Ovary (tissue), 9 donors: Measurements from ENCODE around the gene AFAP1L1. TPM values are rescaled to one million over a fixed set of nuclear protein-coding genes. Genes with fewer than 3 reads are reported as not detected.

ENCODE experiments used
- DNase-seq, 5 donors: peaks; one replicate each; pipeline ENCODE4 v3.0.0-alpha.2; 2019 to 2020
- H3K27ac ChIP-seq, 2 donors: fragments of 200-600 bp; one replicate each; pipeline versions ENCODE4 v1.5.1 to v1.8.0; 2019 to 2022
- H3K27me3 ChIP-seq: fragments of 200-600 bp; one replicate; pipeline ENCODE4 v1.8.0; 2022
- H3K36me3 ChIP-seq: fragments of 200-600 bp; sonication (generic); one replicate; pipeline ENCODE4 v1.5.1; 2019
- H3K4me1 ChIP-seq: one replicate; pipeline ENCODE4 v1.8.1; 2013; ENCODE audit warnings: mild to moderate bottlenecking, moderate library complexity; ENCODE audit not compliant: insufficient read depth
- H3K4me3 ChIP-seq: fragments of 200-600 bp; sonication (generic); one replicate; pipeline ENCODE4 v1.5.1; 2017
- H3K9me3 ChIP-seq, 2 donors: fragments of 200-600 bp in 1 of 2; sonication (generic) in 1 of 2; one replicate each; pipeline versions ENCODE4 v1.5.1 to v1.8.1; 2013 to 2019; ENCODE audit warnings: mild to moderate bottlenecking in 1 of 2, moderate library complexity in 1 of 2
- EP300 ChIP-seq: sonication (generic); formaldehyde crosslinking; IDR thresholded peaks from one replicate; pipeline ENCODE4 v1.6.1; 2017; ENCODE audit warnings: antibody characterized with exemption
- POLR2A ChIP-seq: fragments of 450-650 bp; IDR thresholded peaks from one replicate; pipeline ENCODE4 v1.6.1; 2017; ENCODE audit warnings: antibody characterized with exemption, mild to moderate bottlenecking, moderate library complexity
- WGBS, 3 donors: extraction: QIAGEN DNeasy Blood & Tissue Kit in 1 of 3; methylation state at CpG; one replicate each; pipeline versions ENCODE4 v1.1.5 to v1.1.7; 2013 to 2017; 5-methylcytosine and 5-hydroxymethylcytosine counted together
- intact Hi-C, 4 donors: fragments of 100-400 bp; cut with DNase I; formaldehyde crosslinking; loops; one replicate each; pipeline versions ENCODE4 v1.11.0 to v1.15.1; 2022 to 2023
- polyA plus RNA-seq, 2 donors: library from polyadenylated mRNA; stranded (reverse); fragments of 200-250 nt in 1 of 2; fragments of 350-450 nt in 1 of 2; fragmentation: Illumina TruSeq in 1 of 2; extraction: RNeasy Lipid Tissue Mini Kit (QIAGEN cat#74804) in 1 of 2; gene quantifications; one replicate each; pipeline ENCODE4 v1.2.3, GENCODE V29; 2013 to 2014
- total RNA-seq, 7 donors: library from RNA; depleted of rRNA in 2 of 7; stranded (reverse); fragments of >200 nt in 2 of 7; fragmentation: NEBNext Ultra II Directional in 3 of 7; extraction: Animal tissue kit (Norgen Biotek cat#: 25700) in 3 of 7; gene quantifications; one replicate each; pipeline versions ENCODE4 v1.1.0 to v1.2.4, GENCODE V29; 2016 to 2023
- TF ChIP-seq, protein P1 (sequence below), 3 donors: fragments of 450-650 bp in 2 of 3; fragments of 200-600 bp in 1 of 3; IDR thresholded peaks; one replicate each; pipeline versions ENCODE4 v1.5.1 to v1.8.0; 2016 to 2022; ENCODE audit warnings: antibody characterized with exemption in 3 of 3, mild to moderate bottlenecking in 1 of 3
- donor health status: DM: no; HTN: no; CAD: no; lungs with moderate emphysema.
- donor health status: DM: no; HTN: no; CAD: no.
- donor health status: Bipolar disorder and iron deficiency.
- donor health status: DM: yes; HTN: yes; CAD: no.
- donor health status: DM: no; HTN: no; CAD: no.
- donor health status: DM: yes; HTN: yes; CAD: no.

AFAP1L1 gene
- total and polyA plus RNA-seq, 9 donors: 3.2 to 17.8 (median 8.3) TPM

DNA sequence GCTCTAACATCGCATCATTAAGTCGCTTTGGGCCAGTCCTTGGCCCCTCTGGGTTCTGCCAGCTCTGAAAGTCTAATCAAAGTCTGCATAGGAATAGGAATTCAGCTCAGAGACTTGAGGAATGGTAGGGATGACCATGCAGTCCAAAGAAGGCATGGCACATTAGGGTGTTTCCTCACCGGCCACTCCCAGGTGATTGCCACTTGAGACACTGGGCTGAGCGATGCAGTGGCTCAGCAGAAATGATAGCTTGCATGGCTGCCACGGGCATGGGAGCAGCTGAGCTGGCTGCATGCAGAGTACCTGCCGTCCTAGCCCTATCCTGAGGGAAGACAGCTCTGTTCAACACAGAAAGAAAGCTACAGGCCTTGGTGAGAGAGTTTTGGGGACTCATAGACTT lies 28.8 kb downstream of the AFAP1L1 start:
- 91 to 96% (median 94%) methylated on average over 6 of the region's 6 CpGs for WGBS, 3 donors
- DNase-seq: no peak
- intact Hi-C loops: no loop called here
- Histone ChIP-seq H3K27ac (no peak overlapping the region), H3K27me3 (no peaks in the 10 kb centered on the region), H3K4me3 (no peak overlapping the region), H3K9me3 (no peaks in the 10 kb centered on the region), H3K4me1 (no peaks in the 10 kb centered on the region), H3K36me3 (no peaks in the 10 kb centered on the region)
- TF ChIP-seq EP300 (no peak), POLR2A (no peak)
- TF ChIP-seq, protein P1, sequence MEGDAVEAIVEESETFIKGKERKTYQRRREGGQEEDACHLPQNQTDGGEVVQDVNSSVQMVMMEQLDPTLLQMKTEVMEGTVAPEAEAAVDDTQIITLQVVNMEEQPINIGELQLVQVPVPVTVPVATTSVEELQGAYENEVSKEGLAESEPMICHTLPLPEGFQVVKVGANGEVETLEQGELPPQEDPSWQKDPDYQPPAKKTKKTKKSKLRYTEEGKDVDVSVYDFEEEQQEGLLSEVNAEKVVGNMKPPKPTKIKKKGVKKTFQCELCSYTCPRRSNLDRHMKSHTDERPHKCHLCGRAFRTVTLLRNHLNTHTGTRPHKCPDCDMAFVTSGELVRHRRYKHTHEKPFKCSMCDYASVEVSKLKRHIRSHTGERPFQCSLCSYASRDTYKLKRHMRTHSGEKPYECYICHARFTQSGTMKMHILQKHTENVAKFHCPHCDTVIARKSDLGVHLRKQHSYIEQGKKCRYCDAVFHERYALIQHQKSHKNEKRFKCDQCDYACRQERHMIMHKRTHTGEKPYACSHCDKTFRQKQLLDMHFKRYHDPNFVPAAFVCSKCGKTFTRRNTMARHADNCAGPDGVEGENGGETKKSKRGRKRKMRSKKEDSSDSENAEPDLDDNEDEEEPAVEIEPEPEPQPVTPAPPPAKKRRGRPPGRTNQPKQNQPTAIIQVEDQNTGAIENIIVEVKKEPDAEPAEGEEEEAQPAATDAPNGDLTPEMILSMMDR (IDR thresholded peaks at IDR 0.05): no peak

DNA sequence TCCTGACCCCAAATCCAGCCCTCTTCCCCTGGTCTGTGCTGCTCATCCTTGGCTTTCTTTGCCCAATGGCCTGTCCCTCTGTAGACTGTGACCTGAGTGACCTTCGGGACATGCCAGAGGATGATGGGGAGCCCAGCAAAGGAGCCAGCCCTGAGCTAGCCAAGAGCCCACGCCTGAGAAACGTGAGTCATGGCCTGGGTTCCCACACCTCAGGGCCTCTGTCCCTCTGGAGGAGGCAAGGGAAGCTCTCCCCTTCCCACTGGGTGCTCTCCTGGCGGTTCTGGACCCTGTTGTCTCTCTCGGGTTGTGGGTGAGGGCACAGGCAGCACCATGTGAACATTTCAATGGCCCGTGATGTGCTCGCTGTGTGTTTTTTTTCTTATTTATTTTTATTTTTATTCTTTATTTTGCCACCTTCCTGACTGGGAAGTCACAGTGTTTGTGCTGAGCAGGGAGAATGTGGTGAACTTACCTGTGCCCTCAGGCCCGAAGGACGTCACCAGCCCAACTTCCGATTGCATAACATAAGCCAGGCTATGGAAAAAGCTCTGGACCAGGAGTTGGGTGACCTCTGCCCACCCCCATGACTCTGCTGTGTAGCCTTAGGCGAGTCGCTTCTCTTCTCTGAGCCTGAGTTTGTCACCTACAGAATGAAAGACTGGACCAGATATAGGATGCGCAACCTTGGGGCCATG lies 29.5 kb downstream of the AFAP1L1 start:
- H3K36me3 ChIP-seq: no peaks in the 10 kb centered on the region
- intact Hi-C loops: no loop called here
- TF ChIP-seq POLR2A (no peak), EP300 (no peak)
- TF ChIP-seq, protein P1 (IDR thresholded peaks at IDR 0.05): no peak
- DNase-seq: no peak
- no peaks in the 10 kb centered on the region for H3K27me3 ChIP-seq
- no peaks in the 10 kb centered on the region for H3K9me3 ChIP-seq
- no peak overlapping the region for H3K4me3 ChIP-seq
- H3K4me1 ChIP-seq: no peaks in the 10 kb centered on the region
- WGBS, 3 donors: 91 to 94% (median 92%) methylated on average over 13 of the region's 13 CpGs
- H3K27ac ChIP-seq: no peak overlapping the region

DNA sequence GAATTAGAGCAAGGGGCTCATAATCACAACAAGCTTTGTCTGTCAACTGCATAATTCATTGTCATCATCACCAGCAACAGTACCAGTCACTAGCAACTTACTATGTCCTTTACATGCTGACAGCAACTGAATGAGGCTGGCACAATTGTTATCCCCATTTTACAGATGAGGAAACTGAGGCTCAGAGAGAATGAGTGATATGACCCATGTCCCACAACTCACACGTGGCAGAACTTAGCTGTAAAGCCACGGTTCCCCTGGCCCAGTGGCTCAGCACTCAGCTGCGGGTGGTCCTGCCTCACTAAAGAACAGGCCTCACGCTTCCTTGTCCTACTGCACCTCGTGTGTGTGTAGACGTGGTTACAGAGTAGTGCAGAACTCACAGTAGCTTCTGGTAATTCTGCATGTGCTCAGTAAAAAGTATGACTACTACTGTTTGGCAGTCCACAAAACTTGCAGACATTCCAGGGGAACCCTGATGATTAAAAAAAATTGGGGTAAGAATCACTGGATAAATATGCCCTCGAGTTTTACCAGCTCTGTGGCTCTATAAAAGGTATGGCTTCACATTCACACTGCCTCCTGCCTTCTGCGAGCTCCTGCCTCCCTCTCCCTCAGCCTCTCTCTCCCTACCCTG lies 30.2 kb downstream of the AFAP1L1 start:
- H3K4me1 ChIP-seq: no peaks in the 10 kb centered on the region
- no peak overlapping the region for H3K27ac ChIP-seq
- intact Hi-C loops: no loop called here
- no peak overlapping the region for H3K4me3 ChIP-seq
- no peak for TF ChIP-seq EP300
- TF ChIP-seq POLR2A: no peak
- H3K36me3 ChIP-seq: no peaks in the 10 kb centered on the region
- DNase-seq: no peak
- H3K27me3 ChIP-seq: no peaks in the 10 kb centered on the region
- no peaks in the 10 kb centered on the region for H3K9me3 ChIP-seq
- WGBS, 3 donors: 78 to 90% (median 85%) methylated on average over 8 of the region's 8 CpGs

DNA sequence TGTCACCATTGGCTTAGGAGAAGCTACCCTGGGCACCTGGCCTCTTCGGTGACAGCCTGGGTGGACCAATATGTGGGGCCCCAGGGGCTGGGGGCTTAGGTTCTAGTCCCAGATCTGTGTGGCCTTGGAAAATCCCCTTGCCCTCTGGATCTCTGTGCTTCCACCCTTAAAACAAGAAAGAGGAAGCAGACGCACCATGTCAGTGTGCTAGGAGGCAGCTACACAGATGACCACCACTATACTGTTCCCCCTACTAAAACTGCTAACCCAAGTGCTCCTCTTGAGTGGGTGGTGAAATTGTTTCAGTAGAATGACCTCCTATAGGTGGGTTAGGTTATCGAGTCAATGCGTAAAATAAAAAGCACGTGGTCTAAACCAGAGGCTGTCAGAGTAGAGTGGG lies 31.0 kb downstream of the AFAP1L1 start:
- no peaks in the 10 kb centered on the region for H3K4me1 ChIP-seq
- TF ChIP-seq POLR2A (no peak), EP300 (no peak)
- TF ChIP-seq, protein P1 (IDR thresholded peaks at IDR 0.05): no peak
- H3K36me3 ChIP-seq: no peaks in the 10 kb centered on the region
- intact Hi-C loops: no loop called here
- H3K4me3 ChIP-seq: no peak overlapping the region
- WGBS, 3 donors: 82 to 87% (median 85%) methylated on average over 5 of the region's 5 CpGs
- H3K9me3 ChIP-seq: no peaks in the 10 kb centered on the region
- no peak for DNase-seq
- no peak overlapping the region for H3K27ac ChIP-seq
- no peaks in the 10 kb centered on the region for H3K27me3 ChIP-seq

DNA sequence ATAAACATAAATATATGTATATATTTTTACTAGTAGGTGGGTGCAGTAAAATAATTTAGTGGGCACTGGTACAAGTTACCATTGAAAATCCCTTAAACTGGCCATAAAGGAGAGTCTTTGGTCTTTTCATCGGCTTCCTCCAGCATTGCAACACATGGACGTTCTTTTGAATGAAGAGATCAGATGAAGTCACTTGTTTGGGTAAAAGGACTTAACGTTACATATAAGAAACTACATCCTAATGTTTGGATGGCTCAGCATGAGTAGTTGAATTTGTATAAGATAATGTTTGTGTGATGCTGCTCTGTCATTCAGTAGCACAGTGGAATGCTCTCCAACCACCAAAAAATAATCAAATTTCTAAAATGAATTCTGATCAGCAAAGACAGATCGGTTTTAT lies 31.6 kb downstream of the AFAP1L1 start:
- Histone ChIP-seq H3K27ac (no peak overlapping the region), H3K27me3 (no peaks in the 10 kb centered on the region), H3K4me3 (no peak overlapping the region), H3K4me1 (no peaks in the 10 kb centered on the region), H3K9me3 (no peaks in the 10 kb centered on the region), H3K36me3 (no peaks in the 10 kb centered on the region)
- 76 to 82% (median 77%) methylated on average over 4 of the region's 4 CpGs for WGBS, 3 donors
- TF ChIP-seq POLR2A (no peak), EP300 (no peak)
- TF ChIP-seq, protein P1 (IDR thresholded peaks at IDR 0.05): no peak
- no peak for DNase-seq
- intact Hi-C loops: no loop called here
